DOHH2 (cell line): ENCODE measurements around the gene OCA2.

Source experiments
- H3F3A ChIP-seq: fragments of 200-600 bp; sonication (generic), shearing (Covaris generic); 2 replicates; pipeline ENCODE4 v1.6.0; 2016; ENCODE audit warnings: antibody characterized with exemption, mild to moderate bottlenecking; ENCODE audit not compliant: control insufficient read depth, insufficient read depth
- H3K27ac ChIP-seq: fragments of 200-600 bp; sonication (generic); 2 replicates; pipeline ENCODE4 v1.5.1; 2014; ENCODE audit warnings: low read depth, mild to moderate bottlenecking, low read length, moderate library complexity
- H3K27me3 ChIP-seq: fragments of 200-600 bp; sonication (generic); 2 replicates; pipeline ENCODE4 v1.6.1; 2014; ENCODE audit warnings: mild to moderate bottlenecking, low read length, mixed read lengths; ENCODE audit not compliant: control insufficient read depth
- H3K36me3 ChIP-seq: fragments of 200-600 bp; sonication (generic); 2 replicates; pipeline ENCODE4 v1.6.1; 2014; ENCODE audit warnings: mild to moderate bottlenecking, low read length, moderate library complexity, mixed read lengths; ENCODE audit not compliant: control insufficient read depth
- H3K4me1 ChIP-seq: fragments of 200-600 bp; sonication (generic); 2 replicates; pipeline ENCODE4 v1.6.1; 2014; ENCODE audit warnings: mild to moderate bottlenecking, low read length, mixed read lengths; ENCODE audit not compliant: control insufficient read depth
- H3K4me2 ChIP-seq: fragments of 200-600 bp; sonication (generic); 2 replicates; pipeline ENCODE4 v1.6.0; 2014; ENCODE audit warnings: mild to moderate bottlenecking, low read length, moderate library complexity
- H3K4me3 ChIP-seq: fragments of 200-600 bp; sonication (generic); 2 replicates; pipeline ENCODE4 v1.5.1; 2014; ENCODE audit warnings: mild to moderate bottlenecking, low read length, mixed read lengths
- H3K79me2 ChIP-seq: fragments of 200-600 bp; sonication (generic); 2 replicates; pipeline ENCODE4 v1.6.1; 2014; ENCODE audit warnings: mild to moderate bottlenecking, low read length, mixed read lengths; ENCODE audit not compliant: control insufficient read depth
- H3K9me2 ChIP-seq: fragments of 200-600 bp; sonication (generic); replicated peaks from 2 replicates; pipeline ENCODE4 v1.6.1; 2014; ENCODE audit warnings: mild to moderate bottlenecking, low read length, mixed read lengths; ENCODE audit not compliant: control insufficient read depth
- H3K9me3 ChIP-seq: fragments of 200-600 bp; sonication (generic); 2 replicates; pipeline ENCODE4 v1.6.1; 2014; ENCODE audit warnings: antibody characterized with exemption, low read length, mixed read lengths; ENCODE audit not compliant: control insufficient read depth, insufficient read depth
- H4K20me1 ChIP-seq: fragments of 200-600 bp; sonication (generic); 2 replicates; pipeline ENCODE4 v1.6.0; 2014; ENCODE audit warnings: low read depth, mild to moderate bottlenecking, antibody characterized with exemption, low read length, moderate library complexity; ENCODE audit not compliant: control insufficient read depth, insufficient read depth
- CTCF ChIP-seq: fragments of 200-600 bp; sonication (generic); IDR thresholded peaks from one replicate; pipeline ENCODE4 v1.5.1; 2014; ENCODE audit warnings: antibody characterized with exemption, mild to moderate bottlenecking, low read depth, low read length; ENCODE audit not compliant: poor library complexity, severe bottlenecking
- EZH2phosphoT487 ChIP-seq: fragments of 200-600 bp; sonication (generic); IDR thresholded peaks from 2 replicates; pipeline ENCODE4 v1.6.1; 2017; ENCODE audit warnings: borderline replicate concordance, mild to moderate bottlenecking, antibody characterized with exemption, low read length, moderate library complexity, mixed read lengths

Gene OCA2

GRCh38 chr15:28128031-28128430 is 28.9 kb upstream of the OCA2 start:
- no peaks in the 10 kb centered on the region for H3K79me2 ChIP-seq
- no peak overlapping the region for H3K27ac ChIP-seq
- H3K36me3 ChIP-seq, result peaks cover 69% of the 10 kb centered on the region
- no peaks in the 10 kb centered on the region for H4K20me1 ChIP-seq
- H3K4me1 ChIP-seq, result no peaks in the 10 kb centered on the region
- H3K9me3 ChIP-seq, result no peaks in the 10 kb centered on the region
- H3F3A ChIP-seq, result no peaks in the 10 kb centered on the region
- TF ChIP-seq EZH2phosphoT487, result no peak
- TF ChIP-seq CTCF, result no peak
- H3K27me3 ChIP-seq, result no peaks in the 10 kb centered on the region
- H3K4me3 ChIP-seq, result no peak overlapping the region
- no peak overlapping the region for H3K4me2 ChIP-seq
- H3K9me2 ChIP-seq, result no peaks in the 10 kb centered on the region

GRCh38 chr15:28127036-28127435 is 27.9 kb upstream of the OCA2 start:
- Histone ChIP-seq H3K36me3 (peaks cover 66% of the 10 kb centered on the region), H3K9me2 (no peaks in the 10 kb centered on the region), H3F3A (no peaks in the 10 kb centered on the region), H3K27ac (no peak overlapping the region), H4K20me1 (no peaks in the 10 kb centered on the region), H3K4me1 (no peaks in the 10 kb centered on the region), H3K79me2 (no peaks in the 10 kb centered on the region), H3K4me2 (no peak overlapping the region), H3K9me3 (no peaks in the 10 kb centered on the region), H3K27me3 (no peaks in the 10 kb centered on the region), H3K4me3 (no peak overlapping the region)
- TF ChIP-seq EZH2phosphoT487 (no peak), CTCF (no peak)

GRCh38 chr15:28125673-28126651 is 26.8 kb upstream of the OCA2 start:
- Histone ChIP-seq H3K36me3 (peaks cover 61% of the 10 kb centered on the region), H3K4me1 (no peaks in the 10 kb centered on the region), H3K79me2 (no peaks in the 10 kb centered on the region), H3K9me2 (no peaks in the 10 kb centered on the region), H3K27me3 (no peaks in the 10 kb centered on the region), H3K4me2 (no peak overlapping the region), H3K4me3 (no peak overlapping the region), H3K9me3 (no peaks in the 10 kb centered on the region), H4K20me1 (no peaks in the 10 kb centered on the region), H3F3A (no peaks in the 10 kb centered on the region), H3K27ac (no peak overlapping the region)
- peak; percentile 68 for TF ChIP-seq CTCF
- no peak for TF ChIP-seq EZH2phosphoT487
